Activated CD8-positive, alpha-beta memory T cell treated with anti-CD3 and anti-CD28 coated beads, Interleukin-2, amount 50 U/mL, for 1 hour (primary cell): ENCODE results near the gene SEPTIN8.

ENCODE experiments used
- DNase-seq: peaks from one replicate; pipeline ENCODE4 v3.0.0-alpha.2; 2020; ENCODE audit errors: extremely low read depth

SEPTIN8 gene

DNA sequence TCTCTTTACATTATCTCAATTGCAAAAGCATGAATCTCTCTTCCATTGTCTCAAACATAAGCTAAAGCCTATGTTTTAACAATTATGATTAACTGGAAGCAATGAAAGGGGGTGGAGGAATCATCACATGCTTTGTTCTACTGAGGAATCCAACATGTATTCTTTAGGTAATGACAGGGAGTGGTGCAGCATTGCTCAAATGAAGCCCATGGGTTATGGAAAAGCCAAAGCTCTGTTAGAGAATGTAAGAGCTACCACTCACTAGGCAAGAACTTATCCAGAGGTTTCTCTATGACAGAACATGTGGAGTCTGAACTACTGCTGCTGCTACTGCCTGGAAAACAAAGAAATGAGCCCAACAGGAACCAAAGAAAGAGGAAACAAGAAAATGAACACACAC is 68.4 kb downstream of the SEPTIN8 start:
- DNase-seq = no peak

- no peak for DNase-seq
Measured at GRCh38 chr5:132704875-132705274, 72.2 kb downstream of the SEPTIN8 start.
